Activated naive CD4-positive, alpha-beta T cell treated with anti-CD3 and anti-CD28 coated beads, Interleukin-2, amount 50 U/mL, for 72 hours (primary cell): ENCODE data around the gene NXPH1. TPM values are rescaled to one million over a fixed set of nuclear protein-coding genes. Genes with fewer than 3 reads are reported as not detected.

Experiments
- ATAC-seq, 2 donors: fragments of 150-1000 bp; cut with Tn5 transposase; 2 replicates each; pipeline ENCODE4 v1.10.0; 2021; ENCODE audit warnings: mild to moderate bottlenecking in 2 of 2, moderate library complexity in 2 of 2
- DNase-seq, 2 donors: peaks; one replicate each; pipeline ENCODE4 v3.0.0; 2021 to 2022; ENCODE audit warnings: low spot score in 2 of 2
- H3K27ac Mint-ChIP-seq, 2 donors: one replicate each; pipeline ENCODE4 v1.8.0; 2022; ENCODE audit warnings: mild to moderate bottlenecking in 2 of 2, mixed read lengths in 2 of 2
- H3K36me3 Mint-ChIP-seq, 2 donors: one replicate each; pipeline ENCODE4 v1.8.0; 2022; ENCODE audit warnings: mixed read lengths in 2 of 2
- H3K9me3 Mint-ChIP-seq, 2 donors: one replicate each; pipeline ENCODE4 v1.8.0; 2022; ENCODE audit warnings: mixed read lengths in 2 of 2
- total RNA-seq, 2 donors: library from RNA; stranded (reverse); gene quantifications; one replicate each; pipeline ENCODE4 v1.2.3, GENCODE V29; 2022

NXPH1 gene
- not detected for total RNA-seq

DNA sequence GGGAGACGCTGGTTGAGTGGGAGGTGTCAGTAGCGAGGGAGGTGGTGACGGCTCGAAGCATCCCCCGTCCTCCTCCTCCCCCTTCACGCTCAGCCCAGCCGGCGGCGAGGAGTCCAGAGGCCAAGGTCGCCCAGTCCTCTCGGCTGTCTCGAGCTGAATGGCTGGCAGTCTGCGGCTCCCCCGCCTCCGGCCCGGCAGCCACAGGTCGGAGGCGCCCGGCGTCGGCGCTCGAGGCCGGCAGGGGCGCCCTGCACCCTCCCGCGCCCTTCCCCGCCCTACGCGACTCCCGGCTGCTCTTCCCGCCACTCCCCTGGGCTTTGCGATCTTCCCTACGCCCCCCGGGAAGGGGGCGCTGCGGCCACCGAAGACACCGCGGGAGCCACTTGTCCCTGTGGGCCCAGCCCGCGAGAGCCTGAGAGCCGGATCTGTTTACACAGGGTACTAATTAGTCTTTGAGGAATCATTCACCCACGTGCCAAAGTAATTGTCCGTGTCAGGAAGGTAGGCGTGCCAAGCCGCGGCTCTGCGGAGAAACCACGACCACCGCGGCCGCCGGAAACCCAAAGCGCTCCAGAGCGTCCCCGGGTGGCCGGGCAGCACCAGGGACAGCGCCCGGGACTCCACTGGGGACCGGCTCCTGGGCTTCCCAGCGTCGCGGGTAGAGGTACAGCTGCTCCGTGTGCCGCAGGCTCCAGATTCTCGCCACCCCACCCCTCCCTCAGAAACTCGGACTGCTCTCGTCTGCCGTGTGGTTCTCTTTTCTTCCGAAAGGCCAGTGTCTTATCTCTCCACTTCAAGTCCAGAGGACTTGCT, at the start of gene NXPH1:
Gene NXPH1, plus strand, starts transcription at position 133 of the 813 bp plus-strand sequence.
- peak in 1 of 2 donors; percentile 52 for ATAC-seq
- DNase-seq = no peak
- Mint-ChIP-seq H3K36me3 (peaks cover 16 to 30% of the 10 kb centered on the region in 2 donors), H3K9me3 (peaks cover 0 to 4% of the 10 kb centered on the region in 2 donors), H3K27ac (no peak within 1 kb of the TSS)

DNA sequence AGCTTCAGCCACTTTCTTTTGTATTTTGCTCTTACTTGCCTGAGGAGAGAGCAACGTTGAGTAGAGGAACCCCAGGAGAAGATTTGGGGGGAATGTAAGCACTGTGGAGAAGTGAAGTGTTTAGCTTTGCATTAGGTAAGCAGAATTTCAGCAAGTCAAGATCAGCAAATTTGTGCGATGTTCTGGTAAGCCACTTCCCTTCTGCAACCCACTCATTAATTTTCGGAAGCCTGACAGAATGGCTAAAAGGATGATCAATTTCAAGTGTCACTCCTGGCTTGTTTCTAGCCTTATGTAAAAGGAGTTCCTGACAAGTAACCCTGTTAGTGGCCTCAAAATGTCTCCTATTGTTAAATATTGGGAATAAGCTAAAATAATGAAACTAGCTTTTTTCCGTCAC, 48.5 kb upstream of the NXPH1 start:
- no peaks in the 10 kb centered on the region for H3K36me3 Mint-ChIP-seq
- no peaks in the 10 kb centered on the region for H3K9me3 Mint-ChIP-seq
- no peak for ATAC-seq
- H3K27ac Mint-ChIP-seq = no peak overlapping the region
- no peak for DNase-seq

DNA sequence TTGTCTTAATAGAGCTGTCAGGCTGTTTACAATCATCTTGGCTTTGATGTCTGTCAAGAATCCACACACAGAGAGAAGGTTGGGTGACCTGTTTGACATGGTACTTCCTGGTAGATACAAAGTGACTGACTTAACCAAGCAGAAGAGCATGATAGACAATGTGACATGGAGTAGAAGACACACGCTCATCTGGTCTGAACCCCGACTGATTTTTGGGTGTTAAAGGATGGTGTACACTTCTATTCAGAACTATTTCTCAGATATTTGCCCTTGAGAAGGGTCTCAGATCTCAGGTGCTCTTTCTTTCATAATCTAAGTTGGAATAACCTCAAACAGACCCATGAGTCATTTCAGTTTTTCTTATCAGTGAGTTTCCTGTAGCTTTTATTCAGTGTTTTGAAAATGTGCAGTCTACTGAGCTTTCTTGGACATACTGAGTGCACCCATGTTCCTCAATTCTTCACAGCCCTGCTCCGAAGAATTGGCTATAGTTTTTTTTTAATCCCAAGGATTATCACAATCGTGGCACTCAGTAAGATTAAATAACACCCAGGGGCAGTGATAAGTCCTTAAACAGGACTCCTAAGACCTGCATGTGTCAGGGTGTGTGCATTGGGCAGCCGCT, 46.4 kb upstream of the NXPH1 start:
- Mint-ChIP-seq H3K36me3 (no peaks in the 10 kb centered on the region), H3K27ac (no peak overlapping the region), H3K9me3 (no peaks in the 10 kb centered on the region)
- DNase-seq (no peak), ATAC-seq (peak in 1 of 2 donors; percentile 66)

DNA sequence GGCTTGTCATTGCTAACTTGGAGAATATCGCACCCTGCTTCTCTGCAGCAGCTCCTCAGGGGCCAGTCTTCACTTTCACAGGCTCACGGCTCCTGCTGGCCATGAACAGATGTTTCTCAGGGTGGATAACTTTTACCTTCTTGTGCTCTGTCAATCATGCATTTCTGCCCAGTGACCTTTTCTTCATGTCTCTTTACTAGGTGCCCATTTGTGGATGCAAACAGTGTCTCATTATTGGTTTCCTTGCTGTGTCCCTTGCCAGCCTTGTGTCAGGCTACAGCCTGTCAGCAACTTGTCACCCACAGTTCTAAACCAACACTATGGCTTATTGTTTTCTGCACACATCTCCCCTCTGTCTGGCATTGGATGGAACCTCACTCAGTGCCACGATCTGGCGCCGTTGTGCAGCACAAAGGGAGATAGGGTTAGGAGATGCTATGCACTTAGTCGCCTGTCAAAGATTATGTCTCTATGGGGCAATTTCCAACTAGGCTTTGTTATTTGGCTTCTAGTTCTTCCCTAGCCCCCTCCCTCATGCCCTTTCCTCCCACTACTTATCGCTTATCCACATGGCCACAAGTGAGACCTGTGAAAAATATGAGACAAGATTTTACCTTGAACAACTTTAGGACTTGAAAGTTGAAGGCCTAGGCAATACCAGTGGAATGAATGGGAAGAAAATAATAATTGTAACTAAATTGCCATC, 45.7 kb upstream of the NXPH1 start:
- Mint-ChIP-seq H3K9me3 (no peaks in the 10 kb centered on the region), H3K27ac (no peak overlapping the region), H3K36me3 (no peaks in the 10 kb centered on the region)
- no peak for DNase-seq
- ATAC-seq = no peak

DNA sequence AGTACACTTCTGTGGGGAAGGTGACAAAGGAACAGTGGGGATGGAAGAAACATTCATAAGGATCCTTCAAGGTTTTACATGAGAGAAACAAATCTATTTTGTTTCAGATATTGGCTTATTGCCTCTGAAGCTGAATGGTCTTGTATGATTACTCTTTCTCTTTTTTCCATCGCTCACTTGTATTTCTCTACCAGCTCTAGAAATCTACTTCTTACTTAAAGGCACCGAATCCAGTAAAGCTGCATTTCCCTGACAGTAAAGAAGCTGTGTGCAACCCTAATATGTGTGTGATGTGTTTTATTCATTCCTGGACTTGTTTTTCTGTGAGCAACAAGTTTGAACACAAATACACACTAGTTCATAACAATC, 45.2 kb upstream of the NXPH1 start:
- no peaks in the 10 kb centered on the region for H3K9me3 Mint-ChIP-seq
- ATAC-seq = no peak
- no peak overlapping the region for H3K27ac Mint-ChIP-seq
- no peaks in the 10 kb centered on the region for H3K36me3 Mint-ChIP-seq
- no peak for DNase-seq

DNA sequence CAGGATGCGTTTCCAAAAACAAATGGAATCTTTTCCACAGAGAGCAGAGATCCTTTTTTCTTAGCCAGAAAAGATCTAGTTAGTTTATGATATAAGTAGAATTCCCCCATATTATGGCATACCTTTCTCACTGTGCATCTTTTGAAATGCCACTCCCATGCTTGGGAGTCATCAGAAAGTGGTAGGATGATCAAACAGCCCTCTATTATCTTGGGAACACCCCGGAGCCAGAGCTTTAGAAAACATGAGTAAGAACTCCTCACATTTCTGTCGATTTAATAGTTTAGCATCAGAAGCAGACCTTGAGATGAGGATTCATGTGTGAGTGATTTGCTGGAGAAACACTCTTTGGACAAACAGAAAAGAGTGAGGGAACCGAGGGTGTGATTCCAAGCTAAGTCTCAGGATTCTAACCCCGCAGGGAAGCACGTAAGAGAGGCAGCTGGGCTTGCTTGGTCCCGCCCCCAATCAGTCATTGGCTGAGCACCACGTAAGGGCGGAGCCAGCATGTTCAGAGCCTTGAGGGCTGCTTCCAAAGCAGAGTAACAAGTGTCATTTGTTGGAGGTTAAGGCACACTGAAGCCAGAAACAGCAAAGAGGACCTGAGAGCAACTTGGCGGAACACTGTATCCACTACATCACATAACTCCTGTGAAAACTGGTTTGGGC, 43.7 kb upstream of the NXPH1 start:
- H3K9me3 Mint-ChIP-seq = no peaks in the 10 kb centered on the region
- no peak for ATAC-seq
- H3K27ac Mint-ChIP-seq = no peak overlapping the region
- DNase-seq = no peak
- H3K36me3 Mint-ChIP-seq = no peaks in the 10 kb centered on the region

DNA sequence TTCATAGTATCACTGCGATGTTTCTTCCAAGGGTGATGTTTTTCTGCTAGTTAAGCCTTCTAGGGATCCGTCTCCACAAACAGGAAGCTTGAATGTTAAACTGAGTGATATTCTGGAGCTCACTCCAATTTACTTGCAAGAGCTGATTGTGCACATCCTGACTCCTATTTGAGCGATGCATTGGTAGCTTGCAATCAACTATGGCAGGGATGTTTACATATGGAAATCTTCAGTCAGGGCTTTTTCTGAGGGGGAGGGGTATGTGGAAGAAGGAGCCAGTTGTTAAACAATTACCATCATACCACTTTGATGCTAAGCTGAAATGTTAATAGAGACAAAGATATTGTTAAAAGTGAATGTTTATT, 43.2 kb upstream of the NXPH1 start:
- DNase-seq = no peak
- Mint-ChIP-seq H3K27ac (no peak overlapping the region), H3K9me3 (no peaks in the 10 kb centered on the region), H3K36me3 (no peaks in the 10 kb centered on the region)
- no peak for ATAC-seq

DNA sequence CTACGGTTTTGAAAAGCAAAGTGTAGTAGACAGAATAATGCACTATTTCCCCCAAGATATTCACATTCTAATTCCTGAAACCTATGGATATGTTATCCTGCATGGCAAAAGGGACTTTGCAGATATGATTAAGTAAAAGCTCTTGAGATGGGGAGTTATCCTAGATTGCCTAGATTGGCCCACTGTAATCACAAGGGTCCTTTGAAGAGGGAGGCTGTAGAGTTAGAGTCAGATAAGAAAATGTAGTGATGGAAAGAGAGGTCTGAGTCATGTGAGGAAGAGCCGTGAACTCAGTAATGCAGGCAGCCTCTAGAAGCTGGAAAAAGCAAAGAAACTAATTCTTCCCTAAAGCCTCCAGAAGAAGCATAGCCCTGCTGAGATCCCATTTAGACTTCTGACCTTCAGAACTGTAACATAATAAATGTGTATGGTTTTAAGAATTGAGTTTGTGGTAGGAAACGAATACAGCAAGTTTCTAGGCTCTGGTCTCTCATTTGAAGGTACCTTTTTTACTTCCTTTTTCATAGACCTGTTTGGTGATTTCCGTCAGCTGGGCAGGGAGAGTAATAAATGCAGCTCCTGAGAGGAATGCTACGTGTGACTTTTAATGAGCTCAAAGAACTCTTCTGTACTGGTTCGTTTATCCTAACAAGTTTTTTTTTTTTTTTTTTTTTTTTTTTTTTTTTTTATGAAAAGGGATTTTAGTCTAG, 41.9 kb upstream of the NXPH1 start:
- ATAC-seq (no peak), DNase-seq (no peak)
- H3K27ac Mint-ChIP-seq = no peak overlapping the region
- no peaks in the 10 kb centered on the region for H3K36me3 Mint-ChIP-seq
- no peaks in the 10 kb centered on the region for H3K9me3 Mint-ChIP-seq

DNA sequence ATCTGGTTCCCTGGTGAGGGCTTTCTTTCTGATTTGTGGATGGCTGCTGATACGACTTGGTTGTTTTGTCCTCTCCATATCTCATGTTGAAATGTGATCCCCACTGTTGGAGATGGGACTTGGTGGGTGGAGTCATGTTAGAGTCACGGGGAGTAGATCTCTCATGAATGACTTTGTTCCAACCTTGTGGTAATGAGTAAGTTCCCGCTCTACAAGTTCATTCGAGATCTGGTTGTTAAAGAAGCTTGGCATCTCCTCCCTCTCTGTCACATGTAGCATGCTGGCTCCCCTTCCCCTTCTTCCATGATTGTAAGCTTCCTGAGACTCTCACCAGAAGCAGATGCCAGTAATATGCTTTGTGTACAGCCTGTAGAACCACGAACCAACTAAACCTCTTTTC, 37.1 kb upstream of the NXPH1 start:
- H3K36me3 Mint-ChIP-seq = no peaks in the 10 kb centered on the region
- DNase-seq (no peak), ATAC-seq (no peak)
- no peak overlapping the region for H3K27ac Mint-ChIP-seq
- no peaks in the 10 kb centered on the region for H3K9me3 Mint-ChIP-seq

DNA sequence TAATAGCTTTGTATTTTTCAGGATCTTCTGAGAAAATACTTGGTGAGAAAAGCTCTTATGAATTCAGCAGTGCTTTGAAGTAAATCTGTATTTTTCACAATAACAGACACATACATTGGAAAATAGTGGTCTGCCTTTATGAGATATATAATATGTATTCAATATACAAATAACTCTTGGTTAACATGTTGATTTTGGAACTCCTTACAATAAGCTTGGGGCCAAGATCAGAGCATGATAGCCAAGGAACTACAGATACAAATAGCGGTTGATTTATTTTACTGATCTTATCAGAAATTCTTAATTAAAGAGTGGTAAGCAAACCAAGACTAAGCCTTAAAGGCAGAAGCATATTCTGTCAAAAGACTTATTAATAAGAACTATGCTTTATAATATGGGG, 24.5 kb upstream of the NXPH1 start:
- no peaks in the 10 kb centered on the region for H3K9me3 Mint-ChIP-seq
- H3K36me3 Mint-ChIP-seq = no peaks in the 10 kb centered on the region
- ATAC-seq (no peak), DNase-seq (no peak)
- H3K27ac Mint-ChIP-seq = no peak overlapping the region

DNA sequence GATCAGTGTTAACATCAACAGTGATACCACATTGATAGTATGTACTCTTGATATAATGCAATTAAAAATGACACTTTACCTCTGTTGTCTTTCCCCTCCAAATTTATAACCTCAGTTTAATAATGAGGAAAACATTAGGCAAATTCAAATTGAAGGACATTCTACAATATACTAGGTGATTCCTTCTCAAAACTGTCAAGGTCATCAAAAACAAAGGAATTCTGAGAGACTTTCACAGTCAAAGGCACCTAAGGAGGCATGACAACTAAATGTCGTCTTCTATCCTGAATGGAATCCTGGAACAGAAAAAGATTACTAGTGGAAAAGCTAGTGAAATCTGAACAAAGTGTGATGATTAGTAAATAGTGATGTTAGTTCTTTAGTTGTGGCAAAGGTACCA, 22.3 kb upstream of the NXPH1 start:
- no peaks in the 10 kb centered on the region for H3K9me3 Mint-ChIP-seq
- no peak for DNase-seq
- no peak for ATAC-seq
- no peaks in the 10 kb centered on the region for H3K36me3 Mint-ChIP-seq
- H3K27ac Mint-ChIP-seq = no peak overlapping the region

DNA sequence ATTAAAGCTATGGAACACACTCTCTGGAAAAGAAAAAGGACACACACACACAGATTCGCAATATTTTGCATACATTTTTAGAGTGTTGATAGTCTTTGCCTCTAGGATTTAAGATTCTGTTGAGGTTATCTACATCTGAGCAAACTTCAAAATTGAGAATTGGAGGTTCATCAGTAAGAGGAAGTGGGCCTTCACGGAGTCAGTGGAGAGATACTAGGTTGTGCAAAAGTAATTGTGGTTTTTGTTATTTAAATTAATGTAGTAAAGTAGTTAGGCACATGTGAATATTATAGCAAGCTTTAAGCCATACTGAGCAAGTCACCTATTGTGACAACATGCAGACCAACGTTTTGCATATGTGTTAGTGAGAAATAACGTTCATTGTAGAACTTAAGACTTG, 19.8 kb upstream of the NXPH1 start:
- Mint-ChIP-seq H3K36me3 (no peaks in the 10 kb centered on the region), H3K9me3 (no peaks in the 10 kb centered on the region), H3K27ac (no peak overlapping the region)
- ATAC-seq (no peak), DNase-seq (no peak)

DNA sequence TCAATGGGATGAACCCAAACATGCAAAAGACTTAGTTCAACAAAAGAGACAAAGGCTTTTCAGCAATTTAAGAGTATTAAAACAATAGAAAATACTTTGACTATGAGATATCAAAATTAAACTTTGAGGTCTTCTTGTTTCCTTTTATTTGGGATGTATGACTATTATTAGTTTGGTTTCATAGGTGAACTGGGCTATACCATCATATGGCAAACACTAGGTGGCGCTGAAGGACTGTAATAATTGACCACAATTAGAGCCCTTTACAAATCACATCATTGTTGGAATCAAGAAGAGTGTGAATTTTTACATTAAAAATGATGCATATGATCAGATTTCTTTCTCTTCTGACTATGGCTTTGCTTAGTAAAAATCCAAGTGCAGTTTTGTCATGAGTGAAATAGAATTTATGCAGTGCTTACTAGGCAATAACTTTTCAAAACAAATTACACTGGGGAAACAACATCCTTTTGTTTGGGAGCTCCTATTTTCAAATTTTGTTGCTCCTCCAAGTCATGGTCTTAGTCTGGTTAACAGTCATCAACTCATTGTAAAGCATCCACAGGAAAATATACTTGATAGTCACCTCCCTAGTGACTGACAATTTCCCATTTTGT, 14.7 kb upstream of the NXPH1 start:
- peak in 1 of 2 donors; percentile 43 for DNase-seq
- peak in 1 of 2 donors; percentile 62 for ATAC-seq
- H3K36me3 Mint-ChIP-seq = no peaks in the 10 kb centered on the region
- no peak overlapping the region for H3K27ac Mint-ChIP-seq
- H3K9me3 Mint-ChIP-seq = no peaks in the 10 kb centered on the region

DNA sequence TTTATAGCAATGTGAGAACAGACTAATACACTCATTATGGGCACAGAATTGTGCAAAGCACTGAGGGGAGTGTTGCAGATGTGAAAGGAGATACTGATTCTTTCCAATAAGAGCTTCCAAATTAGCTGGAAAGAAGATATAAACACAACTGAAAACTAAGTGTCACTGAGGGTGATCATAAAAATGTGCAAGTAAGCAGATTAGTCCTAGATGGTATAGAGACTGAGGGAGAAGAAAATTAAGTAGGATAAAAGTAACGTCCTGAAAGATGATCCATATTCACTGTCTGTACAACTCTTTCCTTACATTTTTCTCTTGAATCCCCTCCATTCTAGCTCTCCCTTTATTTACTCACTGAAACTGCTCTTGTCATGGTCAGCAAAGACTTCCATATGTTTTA, 11.2 kb upstream of the NXPH1 start:
- no peak for ATAC-seq
- Mint-ChIP-seq H3K27ac (no peak overlapping the region), H3K9me3 (no peaks in the 10 kb centered on the region), H3K36me3 (no peaks in the 10 kb centered on the region)
- DNase-seq = no peak

DNA sequence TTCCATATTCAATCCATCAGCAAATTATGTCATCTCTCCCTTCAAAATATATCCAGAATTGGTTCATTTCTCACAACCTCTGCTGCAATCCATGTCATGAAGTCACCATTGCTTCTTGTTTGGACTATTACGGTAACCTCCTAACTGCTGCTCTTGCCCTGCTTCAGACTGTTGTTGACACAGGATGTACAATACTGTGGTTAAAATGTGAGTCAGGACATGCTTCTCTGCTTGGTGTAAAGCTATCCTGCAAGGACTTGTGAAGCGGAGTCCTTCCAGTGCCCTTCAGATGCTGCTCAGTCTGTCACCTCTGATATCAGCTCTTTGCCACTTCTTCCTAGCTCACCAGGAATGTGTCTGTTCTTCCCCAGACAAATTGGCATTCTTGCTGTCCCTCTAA, 10.4 kb upstream of the NXPH1 start:
- no peaks in the 10 kb centered on the region for H3K36me3 Mint-ChIP-seq
- no peak overlapping the region for H3K27ac Mint-ChIP-seq
- H3K9me3 Mint-ChIP-seq = no peaks in the 10 kb centered on the region

DNA sequence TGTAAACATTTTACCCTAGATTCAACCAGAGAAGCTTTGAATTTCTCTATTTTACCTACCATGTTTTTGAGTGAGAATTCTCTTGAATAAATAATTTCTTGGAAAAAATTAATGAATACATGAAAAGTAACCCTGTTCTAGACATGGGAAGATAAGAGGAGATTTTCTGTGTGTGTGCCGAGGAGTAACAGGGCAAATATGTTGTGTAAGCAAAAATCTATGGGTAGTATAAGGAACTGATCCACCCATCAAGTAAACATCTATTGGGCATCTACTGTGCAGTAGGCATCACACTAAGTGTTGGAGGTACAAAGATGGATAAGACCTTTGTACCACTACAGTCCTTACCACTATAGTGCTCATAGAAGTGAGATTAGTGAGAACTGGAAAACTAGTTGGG, 8.2 kb upstream of the NXPH1 start:
- DNase-seq = no peak
- ATAC-seq = no peak
- no peak overlapping the region for H3K27ac Mint-ChIP-seq
- H3K36me3 Mint-ChIP-seq = no peaks in the 10 kb centered on the region
- H3K9me3 Mint-ChIP-seq = no peaks in the 10 kb centered on the region

More for the DNA sequence above, 10.4 kb upstream of the NXPH1 start:
- DNase-seq (no peak), ATAC-seq (no peak)
